H9 (cell line): ENCODE measurements around the gene ROCK2. TPM values are rescaled to one million over a fixed set of nuclear protein-coding genes. Genes with fewer than 3 reads are reported as not detected.

Experiments used
- DNase-seq: peaks from one replicate; pipeline ENCODE4 v3.0.0-alpha.2; 2017
- H2AFZ ChIP-seq: one replicate; pipeline ENCODE4 v1.6.1; 2013; ENCODE audit warnings: mild to moderate bottlenecking, low read length, control low read depth, moderate library complexity
- H2AK5ac ChIP-seq: 2 replicates; pipeline ENCODE4 v1.6.1; 2013; ENCODE audit warnings: low read length, control low read depth, mixed read lengths; ENCODE audit not compliant: insufficient read length
- H2BK120ac ChIP-seq: one replicate; pipeline ENCODE4 v1.6.1; 2013; ENCODE audit warnings: low read depth, mild to moderate bottlenecking, low read length, control low read depth, inconsistent platforms; ENCODE audit not compliant: poor library complexity, severe bottlenecking
- H2BK12ac ChIP-seq: 2 replicates; pipeline ENCODE4 v1.6.1; 2013; ENCODE audit warnings: low read length, control low read depth, mixed read lengths, low read depth; ENCODE audit not compliant: insufficient read length
- H2BK15ac ChIP-seq: 2 replicates; pipeline ENCODE4 v1.6.1; 2013; ENCODE audit warnings: low read depth, low read length, control low read depth
- H2BK20ac ChIP-seq: one replicate; pipeline ENCODE4 v1.6.1; 2013; ENCODE audit warnings: low read depth, mild to moderate bottlenecking, low read length, control low read depth, inconsistent platforms; ENCODE audit not compliant: poor library complexity, severe bottlenecking
- H2BK5ac ChIP-seq: 2 replicates; pipeline ENCODE4 v1.6.1; 2013; ENCODE audit warnings: low read length, control low read depth, mixed read lengths; ENCODE audit not compliant: insufficient read length
- H3K14ac ChIP-seq: 2 replicates; pipeline ENCODE4 v1.6.1; 2013; ENCODE audit warnings: low read length, control low read depth; ENCODE audit not compliant: insufficient read depth
- H3K18ac ChIP-seq: 2 replicates; pipeline ENCODE4 v1.6.1; 2013; ENCODE audit warnings: low read depth, mild to moderate bottlenecking, mixed read lengths, low read length, control low read depth; ENCODE audit not compliant: insufficient read length
- H3K23ac ChIP-seq: 2 replicates; pipeline ENCODE4 v1.6.1; 2013; ENCODE audit warnings: low read length, control low read depth, mixed read lengths, low read depth; ENCODE audit not compliant: insufficient read length
- H3K23me2 ChIP-seq: 2 replicates; pipeline ENCODE4 v1.6.1; 2013; ENCODE audit warnings: low read depth, mild to moderate bottlenecking, mixed read lengths, low read length, control low read depth; ENCODE audit not compliant: insufficient read length, poor library complexity, severe bottlenecking
- H3K27ac ChIP-seq: 2 replicates; pipeline ENCODE4 v1.5.1; 2013; ENCODE audit warnings: low read length, control low read depth, mixed read lengths, low read depth; ENCODE audit not compliant: insufficient read length
- H3K27me3 ChIP-seq: 2 replicates; pipeline ENCODE4 v1.6.1; 2013; ENCODE audit warnings: low read length, control low read depth, inconsistent platforms; ENCODE audit not compliant: insufficient read depth
- H3K4ac ChIP-seq: 2 replicates; pipeline ENCODE4 v1.6.1; 2013; ENCODE audit warnings: low read depth, mild to moderate bottlenecking, control low read depth, inconsistent platforms, low read length, moderate library complexity
- H3K4me1 ChIP-seq: 2 replicates; pipeline ENCODE4 v1.6.1; 2013; ENCODE audit warnings: low read length, control low read depth, inconsistent platforms; ENCODE audit not compliant: insufficient read depth
- H3K4me2 ChIP-seq: 2 replicates; pipeline ENCODE4 v1.6.1; 2013; ENCODE audit warnings: low read length, control low read depth, mixed read lengths; ENCODE audit not compliant: insufficient read length, insufficient read depth
- H3K56ac ChIP-seq: 2 replicates; pipeline ENCODE4 v1.6.1; 2013; ENCODE audit warnings: low read depth, mild to moderate bottlenecking, mixed read lengths, low read length, control low read depth; ENCODE audit not compliant: insufficient read length
- H3K79me1 ChIP-seq: 2 replicates; pipeline ENCODE4 v1.6.1; 2013; ENCODE audit warnings: low read depth, mild to moderate bottlenecking, moderate library complexity, low read length, control low read depth, inconsistent platforms; ENCODE audit not compliant: insufficient read depth, poor library complexity, severe bottlenecking
- H3K79me2 ChIP-seq: 2 replicates; pipeline ENCODE4 v1.6.1; 2013; ENCODE audit warnings: low read length, control low read depth, inconsistent platforms; ENCODE audit not compliant: insufficient read depth
- H3K9ac ChIP-seq: 2 replicates; pipeline ENCODE4 v1.6.1; 2013; ENCODE audit warnings: low read length, control low read depth, mixed read lengths; ENCODE audit not compliant: insufficient read length; ENCODE audit errors: extremely low read depth
- H3K9me3 ChIP-seq: one replicate; pipeline ENCODE4 v1.6.1; 2013; ENCODE audit warnings: low read depth, low read length, inconsistent platforms; ENCODE audit not compliant: control insufficient read depth
- H3T11ph ChIP-seq: one replicate; pipeline ENCODE4 v1.6.1; 2013; ENCODE audit warnings: mild to moderate bottlenecking, low read length, control low read depth, inconsistent platforms
- H4K20me1 ChIP-seq: one replicate; pipeline ENCODE4 v1.6.1; 2013; ENCODE audit not compliant: control insufficient read depth, insufficient read length, insufficient read depth
- H4K5ac ChIP-seq: 2 replicates; pipeline ENCODE4 v1.6.1; 2013; ENCODE audit warnings: low read depth, mild to moderate bottlenecking, mixed read lengths, low read length, control low read depth; ENCODE audit not compliant: insufficient read length
- H4K8ac ChIP-seq: replicated peaks from 2 replicates; pipeline ENCODE4 v1.6.1; 2013; ENCODE audit warnings: low read length, control low read depth, mixed read lengths, low read depth; ENCODE audit not compliant: insufficient read length
- H4K91ac ChIP-seq: 2 replicates; pipeline ENCODE4 v1.6.1; 2013; ENCODE audit warnings: low read depth, mild to moderate bottlenecking, moderate library complexity, mixed read lengths, low read length, control low read depth; ENCODE audit not compliant: insufficient read length
- H3K27ac Mint-ChIP-seq, 3 experiments: 2 replicates in 2 of 3; 3 replicates in 1 of 3; pipeline ENCODE4 v1.8.0; 2020 to 2021; ENCODE audit warnings: mixed read lengths in 3 of 3, mild to moderate bottlenecking in 1 of 3, moderate library complexity in 1 of 3
- H3K27me3 Mint-ChIP-seq: 2 replicates; pipeline ENCODE4 v1.8.0; 2021; ENCODE audit warnings: low read depth, mild to moderate bottlenecking, moderate library complexity, mixed read lengths
- H3K36me3 Mint-ChIP-seq, 3 experiments: 2 replicates in 2 of 3; 3 replicates in 1 of 3; pipeline ENCODE4 v1.8.0; 2020 to 2021; ENCODE audit warnings: low read depth in 3 of 3, mixed read lengths in 3 of 3; ENCODE audit not compliant: insufficient read depth in 1 of 3
- H3K4me1 Mint-ChIP-seq, 2 experiments: 2 replicates each; pipeline ENCODE4 v1.8.0; 2020; ENCODE audit warnings: mixed read lengths in 2 of 2
- H3K4me3 Mint-ChIP-seq, 2 experiments: 2 replicates in 1 of 2; 3 replicates in 1 of 2; pipeline ENCODE4 v1.8.0; 2020 to 2021; ENCODE audit warnings: mild to moderate bottlenecking in 2 of 2, mixed read lengths in 2 of 2, moderate library complexity in 1 of 2
- H3K9me3 Mint-ChIP-seq, 2 experiments: 2 replicates in 1 of 2; 3 replicates in 1 of 2; pipeline ENCODE4 v1.8.0; 2020; ENCODE audit warnings: mild to moderate bottlenecking in 2 of 2, mixed read lengths in 2 of 2, moderate library complexity in 1 of 2
- WGBS: extraction: QIAGEN DNeasy Blood & Tissue Kit; methylation state at CpG from one replicate; pipeline ENCODE4 v1.1.7; 2013; ENCODE audit warnings: missing lambda C conversion rate, low lambda C conversion rate, mixed read lengths; ENCODE audit not compliant: insufficient read length; ENCODE audit errors: extremely low coverage; 5-methylcytosine and 5-hydroxymethylcytosine counted together
- total RNA-seq: library from RNA; stranded (reverse); gene quantifications from 2 replicates; pipeline ENCODE4 v1.2.1, GENCODE V29; 2021
- TF ChIP-seq, protein P1 (sequence below): fragments of 200-600 bp; sonication (generic); conservative IDR thresholded peaks from 3 replicates; pipeline ENCODE4 v1.8.0; 2021; ENCODE audit warnings: antibody characterized with exemption, mild to moderate bottlenecking

ROCK2 gene
- total RNA-seq, 1 experiment from 2014 or later: 33.2 TPM

GRCh38 chr2:11376071-11376470, 31.6 kb upstream of the ROCK2 start:
- H4K8ac ChIP-seq: no peak overlapping the region
- H3K27me3 ChIP-seq: no peaks in the 10 kb centered on the region
- peaks cover 4% of the 10 kb centered on the region; the same call in 1 of the 2 replicates for H3K4me1 ChIP-seq
- no peak overlapping the region for H2AFZ ChIP-seq
- Mint-ChIP-seq H3K9me3 (no peaks in the 10 kb centered on the region), H3K36me3 (no peaks in the 10 kb centered on the region), H3K4me3 (no peak overlapping the region), H3K27ac (no peak overlapping the region), H3K4me1 (peaks cover 24 to 31% of the 10 kb centered on the region in 2 experiments), H3K27me3 (no peaks in the 10 kb centered on the region; the same call in 1 of the 2 replicates)
- no peak for DNase-seq
- H3K4me2 ChIP-seq: no peak overlapping the region
- no peak overlapping the region for H2BK15ac ChIP-seq
- H3K9ac ChIP-seq: no peak overlapping the region
- H3K27ac ChIP-seq: no peak overlapping the region
- no peaks in the 10 kb centered on the region for H3K79me2 ChIP-seq
- no CpG with 5 or more reads among the region's 7 CpGs for WGBS
- no peaks in the 10 kb centered on the region for H4K20me1 ChIP-seq
- H3K14ac ChIP-seq: no peak overlapping the region
- no peak overlapping the region for H3T11ph ChIP-seq
- H3K18ac ChIP-seq: no peak overlapping the region
- no peak overlapping the region for H4K91ac ChIP-seq
- no peak overlapping the region for H4K5ac ChIP-seq
- no peak overlapping the region for H3K23ac ChIP-seq
- no peak overlapping the region for H2AK5ac ChIP-seq
- H3K4ac ChIP-seq: no peak overlapping the region
- H3K23me2 ChIP-seq: no peaks in the 10 kb centered on the region
- no peak overlapping the region for H2BK5ac ChIP-seq
- no peaks in the 10 kb centered on the region for H3K9me3 ChIP-seq
- H3K79me1 ChIP-seq: no peaks in the 10 kb centered on the region
- H2BK12ac ChIP-seq: no peak overlapping the region
- no peak overlapping the region for H3K56ac ChIP-seq
- no peak overlapping the region for H2BK20ac ChIP-seq
- TF ChIP-seq, protein P1, sequence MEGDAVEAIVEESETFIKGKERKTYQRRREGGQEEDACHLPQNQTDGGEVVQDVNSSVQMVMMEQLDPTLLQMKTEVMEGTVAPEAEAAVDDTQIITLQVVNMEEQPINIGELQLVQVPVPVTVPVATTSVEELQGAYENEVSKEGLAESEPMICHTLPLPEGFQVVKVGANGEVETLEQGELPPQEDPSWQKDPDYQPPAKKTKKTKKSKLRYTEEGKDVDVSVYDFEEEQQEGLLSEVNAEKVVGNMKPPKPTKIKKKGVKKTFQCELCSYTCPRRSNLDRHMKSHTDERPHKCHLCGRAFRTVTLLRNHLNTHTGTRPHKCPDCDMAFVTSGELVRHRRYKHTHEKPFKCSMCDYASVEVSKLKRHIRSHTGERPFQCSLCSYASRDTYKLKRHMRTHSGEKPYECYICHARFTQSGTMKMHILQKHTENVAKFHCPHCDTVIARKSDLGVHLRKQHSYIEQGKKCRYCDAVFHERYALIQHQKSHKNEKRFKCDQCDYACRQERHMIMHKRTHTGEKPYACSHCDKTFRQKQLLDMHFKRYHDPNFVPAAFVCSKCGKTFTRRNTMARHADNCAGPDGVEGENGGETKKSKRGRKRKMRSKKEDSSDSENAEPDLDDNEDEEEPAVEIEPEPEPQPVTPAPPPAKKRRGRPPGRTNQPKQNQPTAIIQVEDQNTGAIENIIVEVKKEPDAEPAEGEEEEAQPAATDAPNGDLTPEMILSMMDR: no peak
- H2BK120ac ChIP-seq: no peak overlapping the region
